Smooth muscle cell (in vitro differentiated cells): ENCODE results near the gene ZNF407. TPM values are rescaled to one million over a fixed set of nuclear protein-coding genes. Genes with fewer than 3 reads are reported as not detected.

Experiments used
- DNase-seq: peaks from one replicate; lab custom pipeline; 2025; ENCODE audit not compliant: unreplicated experiment; lab: John Stamatoyannopoulos, UW
- H2AFZ ChIP-seq: fragments of 200-600 bp; sonication (generic); 2 replicates; pipeline ENCODE4 v1.6.0; 2016; ENCODE audit warnings: antibody characterized with exemption, low read depth, mild to moderate bottlenecking
- H3F3A ChIP-seq: fragments of 200-600 bp; sonication (generic); 2 replicates; pipeline ENCODE4 v1.6.0; 2017; ENCODE audit warnings: antibody characterized with exemption, low read depth
- H3K27ac ChIP-seq: fragments of 200-600 bp; sonication (generic); 2 replicates; pipeline ENCODE4 v1.5.1; 2016; ENCODE audit warnings: low read depth, mild to moderate bottlenecking
- H3K27me3 ChIP-seq: fragments of 200-600 bp; sonication (generic); 2 replicates; pipeline ENCODE4 v1.6.1; 2016; ENCODE audit warnings: low read depth, mild to moderate bottlenecking
- H3K36me3 ChIP-seq: fragments of 200-600 bp; sonication (generic); 2 replicates; pipeline ENCODE4 v1.5.1; 2016; ENCODE audit warnings: low read depth
- H3K4me1 ChIP-seq: fragments of 200-600 bp; sonication (generic); 2 replicates; pipeline ENCODE4 v1.5.1; 2016; ENCODE audit warnings: low read depth
- H3K4me2 ChIP-seq: fragments of 200-600 bp; sonication (generic); 2 replicates; pipeline ENCODE4 v1.6.0; 2016; ENCODE audit warnings: mild to moderate bottlenecking
- H3K4me3 ChIP-seq: fragments of 200-600 bp; sonication (generic); 2 replicates; pipeline ENCODE4 v1.5.1; 2016; ENCODE audit warnings: mild to moderate bottlenecking
- H3K79me2 ChIP-seq: fragments of 200-600 bp; sonication (generic); 2 replicates; pipeline ENCODE4 v1.6.0; 2016; ENCODE audit warnings: low read depth, mild to moderate bottlenecking
- H3K9ac ChIP-seq: fragments of 200-600 bp; sonication (generic); 2 replicates; pipeline ENCODE4 v1.6.0; 2016; ENCODE audit warnings: low read depth
- H3K9me3 ChIP-seq: fragments of 200-600 bp; sonication (generic); replicated peaks from 2 replicates; pipeline ENCODE4 v1.5.1; 2016; ENCODE audit warnings: low read depth
- H4K20me1 ChIP-seq: fragments of 200-600 bp; sonication (generic); 2 replicates; pipeline ENCODE4 v1.6.0; 2016; ENCODE audit warnings: low read depth
- CTCF ChIP-seq: fragments of 200-600 bp; sonication (generic); IDR thresholded peaks from 2 replicates; pipeline ENCODE4 v1.5.1; 2017; ENCODE audit warnings: borderline replicate concordance, mild to moderate bottlenecking, antibody characterized with exemption; ENCODE audit not compliant: insufficient read depth, poor library complexity, severe bottlenecking
- WGBS: methylation state at CpG from one replicate; pipeline ENCODE4 v1.1.7; 2016; ENCODE audit warnings: low lambda C conversion rate; 5-methylcytosine and 5-hydroxymethylcytosine counted together
- polyA plus RNA-seq: library from polyadenylated mRNA; unstranded; fragments of >200 nt; fragmentation: Nextera tagmentation; extraction: Ambion mirVana; gene quantifications from 2 replicates; pipeline ENCODE4 v1.2.1, GENCODE V29; 2016
- total RNA-seq: library from RNA; depleted of rRNA; stranded (reverse); fragments of >200 nt; gene quantifications from 2 replicates; pipeline ENCODE4 v1.2.3, GENCODE V29; 2014

The ZNF407 gene
- total and polyA plus RNA-seq, 2 experiments from 2014 or later: 4.5 to 11.5 TPM

- no peaks in the 10 kb centered on the region for H3K4me1 ChIP-seq
- no peaks in the 10 kb centered on the region for H3K79me2 ChIP-seq
- WGBS: 93% methylated on average over 10 of the region's 10 CpGs
- no peaks in the 10 kb centered on the region for H4K20me1 ChIP-seq
- H3K4me2 ChIP-seq: no peak overlapping the region
- H3K9me3 ChIP-seq: no peaks in the 10 kb centered on the region
- no peaks in the 10 kb centered on the region for H3K36me3 ChIP-seq
- no peak overlapping the region for H3K27ac ChIP-seq
- H3K4me3 ChIP-seq: no peak overlapping the region
- no peaks in the 10 kb centered on the region for H3F3A ChIP-seq
- H2AFZ ChIP-seq: no peak overlapping the region
- TF ChIP-seq CTCF: no peak
- no peak overlapping the region for H3K9ac ChIP-seq
- H3K27me3 ChIP-seq: no peaks in the 10 kb centered on the region
- DNase-seq: no peak
Observed at GRCh38 chr18:75109819-75110218, 512.1 kb downstream of the ZNF407 start.

GRCh38 chr18:75110311-75110710 lies 512.6 kb downstream of the ZNF407 start:
- 94% methylated on average over 9 of the region's 9 CpGs for WGBS
- no peaks in the 10 kb centered on the region for H3F3A ChIP-seq
- H3K9ac ChIP-seq: no peak overlapping the region
- H3K4me2 ChIP-seq: no peak overlapping the region
- H2AFZ ChIP-seq: no peak overlapping the region
- no peaks in the 10 kb centered on the region for H3K27me3 ChIP-seq
- no peaks in the 10 kb centered on the region for H3K36me3 ChIP-seq
- no peaks in the 10 kb centered on the region for H4K20me1 ChIP-seq
- H3K4me1 ChIP-seq: no peaks in the 10 kb centered on the region
- H3K9me3 ChIP-seq: no peaks in the 10 kb centered on the region
- H3K27ac ChIP-seq: no peak overlapping the region
- H3K79me2 ChIP-seq: no peaks in the 10 kb centered on the region
- H3K4me3 ChIP-seq: no peak overlapping the region
- no peak for TF ChIP-seq CTCF
- DNase-seq: no peak

- Histone ChIP-seq H3K4me3 (no peak overlapping the region), H3K27ac (no peak overlapping the region), H2AFZ (no peak overlapping the region), H3K4me1 (no peaks in the 10 kb centered on the region), H3K9ac (no peak overlapping the region), H3K27me3 (no peaks in the 10 kb centered on the region), H3F3A (no peaks in the 10 kb centered on the region), H3K9me3 (no peaks in the 10 kb centered on the region), H3K36me3 (no peaks in the 10 kb centered on the region), H4K20me1 (no peaks in the 10 kb centered on the region), H3K79me2 (no peaks in the 10 kb centered on the region), H3K4me2 (no peak overlapping the region)
- no peak for DNase-seq
- TF ChIP-seq CTCF: no peak
- 91% methylated on average over 12 of the region's 12 CpGs for WGBS
Observed at GRCh38 chr18:75110846-75111415, 513.3 kb downstream of the ZNF407 start.

- DNase-seq: no peak
- Histone ChIP-seq H3K4me3 (no peak overlapping the region), H3K79me2 (no peaks in the 10 kb centered on the region), H3K27me3 (no peaks in the 10 kb centered on the region), H3K9ac (no peak overlapping the region), H3F3A (no peaks in the 10 kb centered on the region), H4K20me1 (no peaks in the 10 kb centered on the region), H2AFZ (no peak overlapping the region), H3K9me3 (no peaks in the 10 kb centered on the region), H3K36me3 (no peaks in the 10 kb centered on the region), H3K27ac (no peak overlapping the region), H3K4me2 (no peak overlapping the region), H3K4me1 (no peaks in the 10 kb centered on the region)
- no peak for TF ChIP-seq CTCF
- WGBS: 74% methylated on average over 8 of the region's 8 CpGs
Observed at GRCh38 chr18:75111760-75112159, 514.1 kb downstream of the ZNF407 start.
